Memory B cell (primary cell): Measurements from ENCODE around the gene SORCS2.

Source experiments
- ATAC-seq: fragments of 150-1000 bp; cut with Tn5 transposase; 2 replicates; pipeline ENCODE4 v1.10.0; 2021; ENCODE audit warnings: low read depth, mild to moderate bottlenecking, moderate library complexity
- DNase-seq, 2 donors: peaks; one replicate each; pipeline ENCODE4 v3.0.0; 2022; ENCODE audit warnings: low spot score in 2 of 2
- H3K27ac Mint-ChIP-seq: one replicate; pipeline ENCODE4 v1.8.0; 2022; ENCODE audit warnings: mild to moderate bottlenecking, moderate library complexity, mixed read lengths
- H3K27me3 Mint-ChIP-seq: one replicate; pipeline ENCODE4 v1.8.0; 2022; ENCODE audit warnings: mixed read lengths
- H3K36me3 Mint-ChIP-seq: one replicate; pipeline ENCODE4 v1.8.0; 2022; ENCODE audit warnings: mild to moderate bottlenecking, mixed read lengths
- H3K4me1 Mint-ChIP-seq: one replicate; pipeline ENCODE4 v1.8.0; 2022; ENCODE audit warnings: mixed read lengths
- H3K4me3 Mint-ChIP-seq: one replicate; pipeline ENCODE4 v1.8.0; 2022; ENCODE audit warnings: mild to moderate bottlenecking, moderate library complexity, mixed read lengths
- H3K9me3 Mint-ChIP-seq: one replicate; pipeline ENCODE4 v1.8.0; 2022; ENCODE audit warnings: mixed read lengths

Gene SORCS2

GRCh38 chr4:7754565-7755262 lies 562.4 kb downstream of the SORCS2 start:
- Mint-ChIP-seq H3K27me3 (peaks cover 4% of the 10 kb centered on the region), H3K27ac (no peak overlapping the region), H3K36me3 (no peaks in the 10 kb centered on the region), H3K9me3 (no peaks in the 10 kb centered on the region), H3K4me1 (peaks cover 7% of the 10 kb centered on the region), H3K4me3 (no peak overlapping the region)
- ATAC-seq (no peak), DNase-seq (no peak)

GRCh38 chr4:7755561-7755960 lies 563.2 kb downstream of the SORCS2 start:
- Mint-ChIP-seq H3K36me3 (no peaks in the 10 kb centered on the region), H3K27ac (no peak overlapping the region), H3K27me3 (peaks cover 4% of the 10 kb centered on the region), H3K4me3 (no peak overlapping the region), H3K4me1 (peaks cover 7% of the 10 kb centered on the region), H3K9me3 (no peaks in the 10 kb centered on the region)
- DNase-seq = no peak
- no peak for ATAC-seq

- ATAC-seq (no peak), DNase-seq (no peak)
- H3K36me3 Mint-ChIP-seq = no peaks in the 10 kb centered on the region
- no peaks in the 10 kb centered on the region for H3K9me3 Mint-ChIP-seq
- H3K27ac Mint-ChIP-seq = no peak overlapping the region
- H3K4me1 Mint-ChIP-seq = peaks cover 7% of the 10 kb centered on the region
- peaks cover 4% of the 10 kb centered on the region for H3K27me3 Mint-ChIP-seq
- H3K4me3 Mint-ChIP-seq = no peak overlapping the region
Measured at GRCh38 chr4:7756071-7756470, 563.7 kb downstream of the SORCS2 start.

- DNase-seq (no peak), ATAC-seq (no peak)
- Mint-ChIP-seq H3K4me3 (no peak overlapping the region), H3K36me3 (no peaks in the 10 kb centered on the region), H3K27me3 (peaks cover 5% of the 10 kb centered on the region), H3K9me3 (no peaks in the 10 kb centered on the region), H3K27ac (no peak overlapping the region), H3K4me1 (peaks cover 9% of the 10 kb centered on the region)
Measured at GRCh38 chr4:7756561-7757355, 564.4 kb downstream of the SORCS2 start.

- peaks cover 5% of the 10 kb centered on the region for H3K27me3 Mint-ChIP-seq
- H3K9me3 Mint-ChIP-seq = no peaks in the 10 kb centered on the region
- H3K4me1 Mint-ChIP-seq = peaks cover 9% of the 10 kb centered on the region
- no peak overlapping the region for H3K4me3 Mint-ChIP-seq
- ATAC-seq = no peak
- no peak overlapping the region for H3K27ac Mint-ChIP-seq
- DNase-seq = no peak
- no peaks in the 10 kb centered on the region for H3K36me3 Mint-ChIP-seq
Measured at GRCh38 chr4:7757501-7758471, 565.4 kb downstream of the SORCS2 start.

GRCh38 chr4:7758476-7758875 lies 566.1 kb downstream of the SORCS2 start:
- no peak for ATAC-seq
- no peak for DNase-seq
- Mint-ChIP-seq H3K27ac (no peak overlapping the region), H3K27me3 (peaks cover 5% of the 10 kb centered on the region), H3K4me1 (peaks cover 9% of the 10 kb centered on the region), H3K36me3 (no peaks in the 10 kb centered on the region), H3K9me3 (no peaks in the 10 kb centered on the region), H3K4me3 (no peak overlapping the region)

- ATAC-seq (peak; percentile 22), DNase-seq (no peak)
- Mint-ChIP-seq H3K27me3 (peaks cover 5% of the 10 kb centered on the region), H3K9me3 (no peaks in the 10 kb centered on the region), H3K4me1 (peaks cover 9% of the 10 kb centered on the region), H3K4me3 (peak overlapping the region; percentile 65), H3K27ac (no peak overlapping the region), H3K36me3 (no peaks in the 10 kb centered on the region)
Measured at GRCh38 chr4:7759216-7759615, 566.9 kb downstream of the SORCS2 start.

GRCh38 chr4:7759635-7760034 lies 567.3 kb downstream of the SORCS2 start:
- ATAC-seq (no peak), DNase-seq (no peak)
- H3K27ac Mint-ChIP-seq = no peak overlapping the region
- peak overlapping the region; percentile 65 for H3K4me3 Mint-ChIP-seq
- H3K9me3 Mint-ChIP-seq = no peaks in the 10 kb centered on the region
- H3K27me3 Mint-ChIP-seq = peaks cover 4% of the 10 kb centered on the region
- H3K4me1 Mint-ChIP-seq = peaks cover 9% of the 10 kb centered on the region
- H3K36me3 Mint-ChIP-seq = no peaks in the 10 kb centered on the region

- Mint-ChIP-seq H3K4me3 (no peak overlapping the region), H3K27me3 (peaks cover 4% of the 10 kb centered on the region), H3K36me3 (no peaks in the 10 kb centered on the region), H3K9me3 (no peaks in the 10 kb centered on the region), H3K4me1 (peaks cover 9% of the 10 kb centered on the region), H3K27ac (no peak overlapping the region)
- no peak for ATAC-seq
- no peak for DNase-seq
Measured at GRCh38 chr4:7760228-7760627, 567.9 kb downstream of the SORCS2 start.

GRCh38 chr4:7760706-7761105 lies 568.4 kb downstream of the SORCS2 start:
- peaks cover 9% of the 10 kb centered on the region for H3K4me1 Mint-ChIP-seq
- peaks cover 4% of the 10 kb centered on the region for H3K27me3 Mint-ChIP-seq
- no peak for ATAC-seq
- no peak overlapping the region for H3K4me3 Mint-ChIP-seq
- no peaks in the 10 kb centered on the region for H3K9me3 Mint-ChIP-seq
- no peak for DNase-seq
- H3K36me3 Mint-ChIP-seq = no peaks in the 10 kb centered on the region
- H3K27ac Mint-ChIP-seq = no peak overlapping the region

GRCh38 chr4:7761312-7761711 lies 569.0 kb downstream of the SORCS2 start:
- H3K9me3 Mint-ChIP-seq = no peaks in the 10 kb centered on the region
- H3K36me3 Mint-ChIP-seq = no peaks in the 10 kb centered on the region
- H3K27ac Mint-ChIP-seq = no peak overlapping the region
- no peak for DNase-seq
- no peak for ATAC-seq
- peaks cover 9% of the 10 kb centered on the region for H3K4me1 Mint-ChIP-seq
- peaks cover 4% of the 10 kb centered on the region for H3K27me3 Mint-ChIP-seq
- no peak overlapping the region for H3K4me3 Mint-ChIP-seq

GRCh38 chr4:7761720-7762119 lies 569.4 kb downstream of the SORCS2 start:
- H3K9me3 Mint-ChIP-seq = no peaks in the 10 kb centered on the region
- H3K27me3 Mint-ChIP-seq = peaks cover 4% of the 10 kb centered on the region
- H3K36me3 Mint-ChIP-seq = no peaks in the 10 kb centered on the region
- no peak overlapping the region for H3K27ac Mint-ChIP-seq
- peak in 1 of 2 donors; percentile 14 for DNase-seq
- ATAC-seq = peak; percentile 52
- H3K4me3 Mint-ChIP-seq = no peak overlapping the region
- peaks cover 9% of the 10 kb centered on the region for H3K4me1 Mint-ChIP-seq

- H3K27ac Mint-ChIP-seq = no peak overlapping the region
- no peak for ATAC-seq
Measured at GRCh38 chr4:7762376-7763030, 570.2 kb downstream of the SORCS2 start.

More at GRCh38 chr4:7762376-7763030, 570.2 kb downstream of the SORCS2 start:
- no peak for DNase-seq
- Mint-ChIP-seq H3K36me3 (no peaks in the 10 kb centered on the region), H3K4me1 (peaks cover 9% of the 10 kb centered on the region), H3K27me3 (peaks cover 4% of the 10 kb centered on the region), H3K4me3 (no peak overlapping the region), H3K9me3 (no peaks in the 10 kb centered on the region)
